GM23338 (cell line): Measurements from ENCODE around the gene GRIN2B. TPM values are rescaled to one million over a fixed set of nuclear protein-coding genes. Genes with fewer than 3 reads are reported as not detected.
A peak's percentile ranks its signal among the peaks of the same experiment; 100 is the strongest.

ENCODE experiments used
- ATAC-seq: fragments of 200-7000 bp; cut with Tn5 transposase; 3 replicates; pipeline ENCODE4 v1.9.1; 2020
- DNase-seq: peaks from one replicate; pipeline ENCODE4 v3.0.0-alpha.2; 2015; ENCODE audit warnings: low spot score
- H2AFZ ChIP-seq: fragments of 200-600 bp; sonication (generic); 2 replicates; pipeline ENCODE4 v1.8.0; 2016; ENCODE audit warnings: antibody characterized with exemption, mild to moderate bottlenecking, moderate library complexity
- H3F3A ChIP-seq: fragments of 200-600 bp; sonication (generic); replicated peaks from 2 replicates; pipeline ENCODE4 v1.8.0; 2017; ENCODE audit warnings: antibody characterized with exemption, mixed run types, low read depth
- H3K27ac ChIP-seq: fragments of 200-600 bp; sonication (generic); 2 replicates; pipeline ENCODE4 v1.6.1; 2016; ENCODE audit warnings: low read depth
- H3K27me3 ChIP-seq: fragments of 200-600 bp; sonication (generic); 2 replicates; pipeline ENCODE4 v1.8.0; 2016; ENCODE audit warnings: mild to moderate bottlenecking, mixed run types, moderate library complexity; ENCODE audit not compliant: insufficient read depth
- H3K36me3 ChIP-seq: fragments of 200-600 bp; sonication (generic); 2 replicates; pipeline ENCODE4 v1.8.0; 2016; ENCODE audit warnings: mild to moderate bottlenecking; ENCODE audit not compliant: insufficient read depth
- H3K4me1 ChIP-seq: fragments of 200-600 bp; sonication (generic); 2 replicates; pipeline ENCODE4 v1.8.0; 2016; ENCODE audit warnings: mild to moderate bottlenecking, moderate library complexity; ENCODE audit not compliant: insufficient read depth
- H3K4me2 ChIP-seq: fragments of 200-600 bp; sonication (generic); 2 replicates; pipeline ENCODE4 v1.7.1; 2017; ENCODE audit warnings: mixed run types
- H3K4me3 ChIP-seq: fragments of 200-600 bp; sonication (generic); 2 replicates; pipeline ENCODE4 v1.6.1; 2016; ENCODE audit warnings: mixed run types
- H3K79me2 ChIP-seq: fragments of 200-600 bp; sonication (generic); replicated peaks from 2 replicates; pipeline ENCODE4 v1.8.0; 2017; ENCODE audit warnings: mild to moderate bottlenecking; ENCODE audit not compliant: insufficient read depth
- H3K9me2 ChIP-seq: fragments of 200-600 bp; sonication (generic); 2 replicates; pipeline ENCODE4 v1.8.0; 2017; ENCODE audit not compliant: insufficient read depth
- H4K20me1 ChIP-seq: fragments of 200-600 bp; sonication (generic); replicated peaks from 2 replicates; pipeline ENCODE4 v1.8.0; 2017; ENCODE audit warnings: mild to moderate bottlenecking; ENCODE audit not compliant: insufficient read depth
- H3K27ac Mint-ChIP-seq: 2 replicates; pipeline ENCODE4 v1.8.0; 2020; ENCODE audit warnings: inconsistent platforms, mild to moderate bottlenecking, moderate library complexity, mixed read lengths
- H3K27me3 Mint-ChIP-seq: 3 replicates; pipeline ENCODE4 v1.8.0; 2022; ENCODE audit warnings: low read depth, mild to moderate bottlenecking, moderate library complexity, mixed read lengths, inconsistent platforms; ENCODE audit not compliant: insufficient read depth, poor library complexity
- H3K36me3 Mint-ChIP-seq: 3 replicates; pipeline ENCODE4 v1.8.0; 2021; ENCODE audit warnings: low read depth, mild to moderate bottlenecking, inconsistent platforms, moderate library complexity, mixed read lengths
- H3K4me1 Mint-ChIP-seq: 3 replicates; pipeline ENCODE4 v1.8.0; 2020; ENCODE audit warnings: mild to moderate bottlenecking, inconsistent platforms, mixed read lengths
- H3K4me3 Mint-ChIP-seq: 3 replicates; pipeline ENCODE4 v1.8.0; 2021; ENCODE audit warnings: moderate library complexity, mild to moderate bottlenecking, inconsistent platforms, mixed read lengths
- H3K9me3 Mint-ChIP-seq: 3 replicates; pipeline ENCODE4 v1.8.0; 2020; ENCODE audit warnings: moderate library complexity, mild to moderate bottlenecking, inconsistent platforms, mixed read lengths
- CREB1 ChIP-seq: fragments of 250-450 bp; sonication (Bioruptor Pico); IDR thresholded peaks from 2 replicates; pipeline ENCODE4 v1.5.0; 2020; ENCODE audit warnings: low read depth, mild to moderate bottlenecking, moderate library complexity
- CTCF ChIP-seq, 2 experiments: fragments of 200-600 bp in 1 of 2; sonication (generic) in 1 of 2; conservative IDR thresholded peaks; 2 replicates each; pipeline versions ENCODE4 v1.5.1 to v1.6.1; 2016 to 2017; ENCODE audit warnings: antibody characterized with exemption in 2 of 2, low read depth in 2 of 2, mild to moderate bottlenecking in 2 of 2, moderate library complexity in 1 of 2
- EZH2 ChIP-seq: fragments of 200-600 bp; sonication (generic); IDR thresholded peaks from one replicate; pipeline ENCODE4 v1.8.0; 2017; ENCODE audit warnings: antibody characterized with exemption, mild to moderate bottlenecking, low read depth; ENCODE audit not compliant: unreplicated experiment
- POLR2AphosphoS5 ChIP-seq: IDR thresholded peaks from 2 replicates; pipeline ENCODE4 v1.6.1; 2016; ENCODE audit warnings: antibody characterized with exemption, low read depth
- ZNF331 ChIP-seq: fragments of 250-450 bp; sonication (Bioruptor Pico); IDR thresholded peaks from 2 replicates; pipeline ENCODE4 v1.5.0; 2020; ENCODE audit warnings: low read depth, mild to moderate bottlenecking, moderate library complexity
- ZNF462 ChIP-seq: fragments of 250-450 bp; sonication (Bioruptor Pico); IDR thresholded peaks from 2 replicates; pipeline ENCODE4 v1.5.0; 2020; ENCODE audit warnings: mild to moderate bottlenecking, moderate library complexity
- long read RNA-seq: library from polyadenylated mRNA; unstranded; transcript quantifications from one replicate; pipeline ENCODE4 v2.0.0, GENCODE V29; 2020; ENCODE audit not compliant: unreplicated experiment
- polyA plus RNA-seq: library from polyadenylated mRNA; unstranded; fragments of >200 nt; fragmentation: Nextera tagmentation; extraction: Ambion mirVana; gene quantifications from 2 replicates; pipeline ENCODE4 v1.2.1, GENCODE V29; 2016
- total RNA-seq: library from RNA; depleted of rRNA; stranded (reverse); fragments of >200 nt; shearing (Covaris generic); gene quantifications from 2 replicates; pipeline ENCODE4 v1.2.3, GENCODE V29; 2014; rRNA removed

GRIN2B gene
- total RNA-seq, result 3.0 and 5.9 TPM in 2 replicates
- 0.31 and 0.63 TPM in 2 replicates for polyA plus RNA-seq
- long read RNA-seq, result 0 reads

DNA sequence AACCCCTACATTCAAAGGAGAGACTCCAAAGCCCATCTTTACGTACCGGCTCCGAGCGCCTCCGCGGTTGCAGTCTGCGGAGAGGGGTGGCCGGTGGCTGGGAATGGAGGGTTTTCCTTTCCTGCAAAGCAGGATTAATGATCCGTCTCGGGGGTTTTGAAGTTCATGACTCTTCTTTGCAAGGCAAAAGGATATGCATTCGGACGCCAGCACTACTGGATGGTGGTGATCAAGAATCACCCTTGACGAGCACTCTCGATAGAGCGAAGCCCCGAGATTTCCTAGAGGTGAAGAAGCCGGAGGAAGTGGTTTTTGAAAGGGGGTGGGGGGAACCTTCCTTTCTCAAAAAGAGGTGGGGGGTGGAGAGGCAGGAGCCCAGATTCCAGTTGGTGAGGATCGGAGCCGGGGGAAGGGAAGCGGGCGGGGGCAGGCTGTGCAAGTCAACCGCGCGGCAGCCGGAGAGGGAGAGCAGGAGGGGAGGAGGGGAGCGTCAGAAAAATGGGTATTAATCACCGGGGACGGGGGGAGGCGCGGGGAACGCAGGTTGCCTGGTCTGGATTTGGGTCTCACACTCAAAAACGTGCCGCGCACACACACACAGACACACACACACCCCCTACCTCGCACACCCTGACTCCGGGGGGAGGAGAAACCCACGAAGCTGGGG is at the start of gene GRIN2B:
Gene GRIN2B (minus strand): TSS at position 307 of the 667 bp plus-strand sequence. CDS start 115,394 bp downstream, outside the sequence.
- peak within 1 kb of the TSS; percentile 100 for H2AFZ ChIP-seq
- peak within 1 kb of the TSS; percentile 100 for H3K4me2 ChIP-seq
- H3K27me3 ChIP-seq, result peaks cover 50% of the 10 kb centered on the region
- H3K4me1 ChIP-seq, result peaks cover 7% of the 10 kb centered on the region
- Mint-ChIP-seq H3K27me3 (peaks cover 33% of the 10 kb centered on the region), H3K9me3 (no peaks in the 10 kb centered on the region; the same call in 2 of the 3 replicates), H3K4me1 (peaks cover 18% of the 10 kb centered on the region), H3K27ac (no peak within 1 kb of the TSS), H3K4me3 (peak within 1 kb of the TSS; percentile 89), H3K36me3 (peaks cover 2% of the 10 kb centered on the region; the same call in 1 of the 3 replicates)
- 0 out of 2 replicates have a peak, but pooled peaks cover 4% of the 10 kb centered on the region for H3K9me2 ChIP-seq
- H4K20me1 ChIP-seq, result no peaks in the 10 kb centered on the region; the same call in 1 of the 2 replicates
- ATAC-seq (peak; percentile 63), DNase-seq (peak; percentile 76)
- peak within 1 kb of the TSS; percentile 96 for H3K4me3 ChIP-seq
- H3K79me2 ChIP-seq, result no peaks in the 10 kb centered on the region
- TF ChIP-seq CREB1 (CRISPR knock-in tag), result no peak
- no peak for TF ChIP-seq ZNF331 (CRISPR knock-in tag)
- TF ChIP-seq EZH2, result peak; percentile 40
- no peak for TF ChIP-seq ZNF462
- H3K36me3 ChIP-seq, result no peaks in the 10 kb centered on the region
- no peaks in the 10 kb centered on the region for H3F3A ChIP-seq
- no peak within 1 kb of the TSS for H3K27ac ChIP-seq

- H3K27ac Mint-ChIP-seq, result no peak overlapping the region
- no peaks in the 10 kb centered on the region for H3K27me3 ChIP-seq
- TF ChIP-seq POLR2AphosphoS5, result no peak
- no peak for TF ChIP-seq CTCF (conservative IDR thresholded peaks at IDR 0.05; ENCODE audit: low read depth in 2 of 2)
Measured at GRCh38 chr12:14026537-14026936, 45.1 kb upstream of the GRIN2B start.

More at GRCh38 chr12:14026537-14026936, 45.1 kb upstream of the GRIN2B start:
- H2AFZ ChIP-seq, result no peak overlapping the region
- DNase-seq, result no peak
- Mint-ChIP-seq H3K36me3 (no peaks in the 10 kb centered on the region), H3K4me1 (no peaks in the 10 kb centered on the region), H3K9me3 (no peaks in the 10 kb centered on the region), H3K27me3 (no peaks in the 10 kb centered on the region), H3K4me3 (no peak overlapping the region)
- H3K36me3 ChIP-seq, result no peaks in the 10 kb centered on the region
- no peak for ATAC-seq
- H3K79me2 ChIP-seq, result no peaks in the 10 kb centered on the region
- no peak overlapping the region for H3K4me3 ChIP-seq
- no peak overlapping the region for H3K27ac ChIP-seq
- H3K4me1 ChIP-seq, result no peaks in the 10 kb centered on the region
- H3K4me2 ChIP-seq, result no peak overlapping the region
- no peaks in the 10 kb centered on the region for H4K20me1 ChIP-seq
- H3K9me2 ChIP-seq, result 0 out of 2 replicates have a peak, but pooled peaks cover 2% of the 10 kb centered on the region
- H3F3A ChIP-seq, result no peaks in the 10 kb centered on the region
